ENCODE data around the gene ZNF790.

The ZNF790 gene

GRCh38 chr19:36772311-36773222 lies 65.6 kb downstream of the ZNF790 start, which contains the start of gene ZNF850:
Gene ZNF850, minus strand, starts transcription at chr19:36772807. Its CDS starts 10,201 bp downstream, at chr19:36762606.
- DNase-seq (ENCODE audit: low read depth) = peak; percentile 87

- DNase-seq (ENCODE audit: low read depth) = peak; percentile 3
These were observed 66.6 kb downstream of the ZNF790 start for GRCh38 chr19:36771261-36772231.
